HepG2 (cell line): ENCODE results near the gene CAMK1D. TPM values are rescaled to one million over a fixed set of nuclear protein-coding genes. Genes with fewer than 3 reads are reported as not detected.

ENCODE experiments used
- ATAC-seq: fragments of 200-7000 bp; cut with Tn5 transposase; 3 replicates; pipeline ENCODE4 v1.9.1; 2020; ENCODE audit warnings: mild to moderate bottlenecking, moderate library complexity
- BruUV-seq: library from RNA; stranded (reverse); fragments of 400-500 nt; replicated peaks from 2 replicates; lab custom pipeline; 2021; lab: Mats Ljungman, UMichigan
- CTCF ChIA-PET: fragments of 300-600 bp; formaldehyde crosslinking; extraction: SDS; loops from one replicate; lab custom pipeline; 2021; ENCODE audit warnings: low total read pairs, inconsistent platforms, low intra/inter-chr PET ratio; lab: Yijun Ruan, JAX
- POLR2A ChIA-PET: fragments of 350-600 bp; sonication (Branson Sonifier 250); formaldehyde crosslinking; loops from one replicate; lab custom pipeline; 2020; ENCODE audit warnings: antibody characterized with exemption, inconsistent platforms; lab: Yijun Ruan, JAX
- DNase-seq: peaks from one replicate; pipeline ENCODE4 v3.0.0-alpha.2; 2015; ENCODE audit warnings: low spot score
- FAIRE-seq: peaks from 3 replicates; lab custom pipeline; 2011; peaks lifted over from hg19 to GRCh38; lab: Jason Lieb, UNC
- H2AFZ ChIP-seq: one replicate; pipeline ENCODE4 v1.6.1; 2011; ENCODE audit warnings: low read length, inconsistent platforms
- H3K27ac ChIP-seq: fragments of 300-600 bp; 3 replicates; pipeline ENCODE4 v1.8.0; 2011; ENCODE audit warnings: mixed run types, mild to moderate bottlenecking, mixed read lengths, low read length, inconsistent platforms; ENCODE audit not compliant: insufficient read depth; ENCODE audit errors: extremely low read length
- H3K27me3 ChIP-seq, 2 experiments: fragments of 200-600 bp in 1 of 2; 2 replicates in 1 of 2; 3 replicates in 1 of 2; pipeline versions ENCODE4 v1.6.0 to v1.8.0; 2011; ENCODE audit warnings: low read length in 2 of 2, mild to moderate bottlenecking in 2 of 2, moderate library complexity in 2 of 2, inconsistent platforms in 1 of 2; ENCODE audit not compliant: insufficient read depth in 2 of 2, control insufficient read depth in 1 of 2
- H3K36me3 ChIP-seq, 2 experiments: fragments of 200-600 bp in 1 of 2; replicated peaks in 1 of 2; 2 replicates in 1 of 2; 3 replicates in 1 of 2; pipeline versions ENCODE4 v1.5.1 to v1.8.0; 2011; ENCODE audit warnings: low read length in 2 of 2, inconsistent platforms in 1 of 2; ENCODE audit not compliant: insufficient read depth in 2 of 2, control insufficient read depth in 1 of 2
- H3K4me1 ChIP-seq: 2 replicates; pipeline ENCODE4 v1.5.1; 2012; ENCODE audit warnings: low read length, inconsistent platforms; ENCODE audit not compliant: insufficient read depth
- H3K4me2 ChIP-seq: 2 replicates; pipeline ENCODE4 v1.6.0; 2011; ENCODE audit warnings: low read depth, low read length, inconsistent platforms
- H3K4me3 ChIP-seq, 3 experiments: fragments of 200-600 bp in 1 of 3; sonication (generic), shearing (Covaris generic) in 1 of 3; replicated peaks in 1 of 3; 2 replicates each; pipeline ENCODE4 v1.5.1; 2011 to 2016; ENCODE audit warnings: low read length in 3 of 3, inconsistent platforms in 2 of 3, low read depth in 2 of 3, mild to moderate bottlenecking in 2 of 3, control low read depth in 1 of 3, mixed read lengths in 1 of 3; ENCODE audit not compliant: insufficient read depth in 1 of 3
- H3K79me2 ChIP-seq: one replicate; pipeline ENCODE4 v1.6.1; 2011; ENCODE audit warnings: low read length, inconsistent platforms; ENCODE audit not compliant: insufficient read depth
- H3K9ac ChIP-seq: 2 replicates; pipeline ENCODE4 v1.6.0; 2011; ENCODE audit warnings: mild to moderate bottlenecking, low read depth, low read length, inconsistent platforms; ENCODE audit not compliant: insufficient read depth
- H3K9me3 ChIP-seq: 2 replicates; pipeline ENCODE4 v1.5.1; 2012; ENCODE audit warnings: mild to moderate bottlenecking, low read length
- H4K20me1 ChIP-seq: 2 replicates; pipeline ENCODE4 v1.6.0; 2011; ENCODE audit warnings: inconsistent platforms, mild to moderate bottlenecking, low read length, moderate library complexity; ENCODE audit not compliant: insufficient read depth
- AKAP8 ChIP-seq: sonication (generic); formaldehyde crosslinking; IDR thresholded peaks from 2 replicates; pipeline ENCODE4 v1.5.1; 2020; ENCODE audit warnings: mild to moderate bottlenecking, missing genetic modification reagents
- ATF4 ChIP-seq, 2 experiments: fragments of 450-650 bp in 1 of 2; sonication (generic) in 1 of 2; formaldehyde crosslinking; IDR thresholded peaks; 2 replicates each; pipeline versions ENCODE4 v1.5.0 to v1.8.0; 2020 to 2022; ENCODE audit warnings: mild to moderate bottlenecking in 1 of 2, missing genetic modification reagents in 1 of 2
- FOXA1 ChIP-seq, 2 experiments: fragments of 450-650 bp in 1 of 2; sonication (generic) in 1 of 2; formaldehyde crosslinking in 1 of 2; IDR thresholded peaks; 2 replicates each; pipeline versions ENCODE4 v1.4.0 to v1.6.1; 2016 to 2020; ENCODE audit warnings: missing genetic modification reagents in 1 of 2
- MAFF ChIP-seq: IDR thresholded peaks from 2 replicates; pipeline ENCODE4 v1.6.1; 2011; ENCODE audit warnings: low read depth, low read length, improper control_type of control experiment
- MAFK ChIP-seq, 2 experiments: IDR thresholded peaks in 1 of 2; conservative IDR thresholded peaks in 1 of 2; 2 replicates each; pipeline ENCODE4 v1.6.1; 2011; ENCODE audit warnings: improper control_type of control experiment in 2 of 2, low read length in 2 of 2
- SMARCE1 ChIP-seq: fragments of 450-650 bp; IDR thresholded peaks from 2 replicates; pipeline ENCODE4 v1.6.1; 2017; ENCODE audit warnings: borderline replicate concordance
- TEAD3 ChIP-seq: optimal IDR thresholded peaks from 2 replicates; pipeline ENCODE3; 2016; ENCODE audit warnings: borderline replicate concordance
- ZBTB3 ChIP-seq: sonication (generic); formaldehyde crosslinking; IDR thresholded peaks from 2 replicates; pipeline ENCODE4 v1.4.0; 2020; ENCODE audit warnings: low read depth, mild to moderate bottlenecking, moderate library complexity, missing genetic modification reagents, borderline replicate concordance
- ZNF562 ChIP-seq: sonication (generic); formaldehyde crosslinking; IDR thresholded peaks from 2 replicates; pipeline ENCODE4 v1.8.0; 2022; ENCODE audit warnings: missing genetic modification reagents, borderline replicate concordance
- ZNF615 ChIP-seq: sonication (generic); formaldehyde crosslinking; IDR thresholded peaks from 2 replicates; pipeline ENCODE4 v1.5.0; 2020; ENCODE audit warnings: mild to moderate bottlenecking, missing genetic modification reagents, borderline replicate concordance
- ZNF619 ChIP-seq: sonication (generic); formaldehyde crosslinking; IDR thresholded peaks from 2 replicates; pipeline ENCODE4 v1.4.0; 2020; ENCODE audit warnings: mild to moderate bottlenecking, missing genetic modification reagents
- WGBS: methylation state at CpG from one replicate; pipeline ENCODE4 v1.1.6; 2017; ENCODE audit warnings: low lambda C conversion rate; 5-methylcytosine and 5-hydroxymethylcytosine counted together
- in situ Hi-C: cut with HindIII; loops from 2 replicates; pipeline ENCODE4 v1.10.0; 2017; ENCODE audit warnings: low pct_unique_long_range_greater_than_20kb; ENCODE audit not compliant: extremely low pct_ligation_motif_present
- intact Hi-C: fragments of 100-400 bp; cut with micrococcal nuclease; formaldehyde crosslinking; loops from one replicate; pipeline ENCODE4 v1.10.0; 2022; ENCODE audit not compliant: unreplicated experiment
- polyA plus RNA-seq, 8 experiments: library from polyadenylated mRNA; depleted of rRNA in 3 of 8; stranded (reverse) in 7 of 8; unstranded in 1 of 8; fragments of >200 nt; fragmentation: Illumina TruSeq in 4 of 8; extraction: Trizol in 4 of 8; gene quantifications; 2 replicates each; pipeline versions ENCODE4 v1.2.1 to v1.2.3, GENCODE V29; 2011 to 2016; ENCODE audit warnings: low read depth in 4 of 8, missing spikeins in 1 of 8, mixed read lengths in 1 of 8; ENCODE audit not compliant: insufficient read depth in 1 of 8
- total RNA-seq, 5 experiments: library from RNA; depleted of rRNA; stranded (reverse); fragments of >200 nt; fragmentation: Illumina TruSeq; extraction: Trizol; gene quantifications; 2 replicates each; pipeline ENCODE4 v1.2.3, GENCODE V29; 2016; ENCODE audit warnings: low read depth in 1 of 5

CAMK1D gene
- total and polyA plus RNA-seq, 2 of the 13 experiments (the other 11 are each of a cell fraction or from before 2014, with no cell fraction given) = under 0.01 TPM; not detected in 1

GRCh38 chr10:12614177-12614995 is 265.0 kb downstream of the CAMK1D start:
- H3K4me3 ChIP-seq = no peak overlapping the region
- WGBS = 48% methylated on average over 9 of the region's 9 CpGs
- no peak overlapping the region for H3K27ac ChIP-seq
- no peak overlapping the region for H3K4me2 ChIP-seq
- POLR2A ChIA-PET = no interaction called here
- in situ Hi-C loops (no loop called here), intact Hi-C loops (no loop called here)
- H3K9ac ChIP-seq = no peak overlapping the region
- H3K4me1 ChIP-seq = no peaks in the 10 kb centered on the region
- H3K36me3 ChIP-seq = no peaks in the 10 kb centered on the region
- no peaks in the 10 kb centered on the region for H3K79me2 ChIP-seq
- no peaks in the 10 kb centered on the region for H4K20me1 ChIP-seq
- H3K9me3 ChIP-seq = no peaks in the 10 kb centered on the region
- TF ChIP-seq FOXA1 (IDR thresholded peaks at IDR 0.05) (no peak), FOXA1 (CRISPR knock-in tag; IDR thresholded peaks at IDR 0.05) (no peak), MAFK (conservative IDR thresholded peaks at IDR 0.05 in 1 of 2, IDR thresholded peaks at IDR 0.05 in 1 of 2; ENCODE audit: low read length in 2 of 2) (peak; percentile 61 to 82), ZBTB3 (CRISPR knock-in tag) (no peak), SMARCE1 (no peak), ATF4 (CRISPR knock-in tag; IDR thresholded peaks at IDR 0.05) (no peak), AKAP8 (CRISPR knock-in tag) (no peak), ZNF562 (CRISPR knock-in tag) (no peak), ZNF619 (CRISPR knock-in tag) (no peak), MAFF (peak; percentile 77), ZNF615 (CRISPR knock-in tag) (no peak), TEAD3 (no peak)
- BruUV-seq = no TSS peak
- CTCF ChIA-PET = no interaction called here
- no peak for FAIRE-seq
- no peak for ATAC-seq
- peaks cover 2 to 11% of the 10 kb centered on the region in 2 experiments; a peak in 3 of 5 replicates for H3K27me3 ChIP-seq
- DNase-seq = no peak
- no peak overlapping the region for H2AFZ ChIP-seq
